K562 (cell line): ENCODE results near the gene DPAGT1. TPM values are rescaled to one million over a fixed set of nuclear protein-coding genes. Genes with fewer than 3 reads are reported as not detected.

Experiments
- ATAC-seq: fragments of 200-7000 bp; cut with Tn5 transposase; 3 replicates; pipeline ENCODE4 v1.9.1; 2020; ENCODE audit warnings: moderate library complexity
- BruUV-seq: library from RNA; stranded (reverse); fragments of 400-500 nt; replicated peaks from 2 replicates; lab custom pipeline; 2021; lab: Mats Ljungman, UMichigan
- CTCF ChIA-PET: fragments of 300-600 bp; formaldehyde crosslinking; extraction: SDS; loops from one replicate; lab custom pipeline; 2021; ENCODE audit warnings: low intra/inter-chr PET ratio; lab: Yijun Ruan, JAX
- POLR2A ChIA-PET: fragments of 300-600, 350-650 bp; sonication (Branson Sonifier 250); formaldehyde crosslinking; extraction: SDS; loops from one replicate; lab custom pipeline; 2021; ENCODE audit warnings: antibody characterized with exemption, inconsistent platforms; lab: Yijun Ruan, JAX
- DNase-seq, 4 experiments: peaks; one replicate each; pipeline versions ENCODE4 v3.0.0 to v3.0.0-alpha.2; 2011 to 2018; ENCODE audit warnings: low spot score in 3 of 4, mixed read lengths in 3 of 4; ENCODE audit errors: extremely low read depth in 1 of 4
- FAIRE-seq: peaks from 2 replicates; lab custom pipeline; 2011; peaks lifted over from hg19 to GRCh38; lab: Jason Lieb, UNC
- H2AFZ ChIP-seq: 2 replicates; pipeline ENCODE4 v1.6.0; 2011; ENCODE audit warnings: low read depth, low read length, control low read depth, inconsistent platforms
- H3K27ac ChIP-seq: fragments of 200-600 bp; 3 replicates; pipeline ENCODE4 v1.8.0; 2011; ENCODE audit warnings: low read depth, mild to moderate bottlenecking, control low read depth, inconsistent platforms, low read length, moderate library complexity, mixed read lengths; ENCODE audit errors: extremely low read depth
- H3K27me3 ChIP-seq, 2 experiments: fragments of 300-600 bp in 1 of 2; 2 replicates in 1 of 2; 3 replicates in 1 of 2; pipeline versions ENCODE4 v1.6.0 to v1.8.0; 2011; ENCODE audit warnings: inconsistent platforms in 2 of 2, low read length in 2 of 2, mild to moderate bottlenecking in 1 of 2, mixed read lengths in 1 of 2, moderate library complexity in 1 of 2; ENCODE audit not compliant: control insufficient read depth in 2 of 2, insufficient read depth in 2 of 2
- H3K36me3 ChIP-seq: fragments of 300-600 bp; 3 replicates; pipeline ENCODE4 v1.8.0; 2011; ENCODE audit warnings: mild to moderate bottlenecking, low read length, inconsistent platforms; ENCODE audit not compliant: control insufficient read depth, insufficient read depth
- H3K4me1 ChIP-seq, 2 experiments: fragments of 200-600 bp in 1 of 2; replicated peaks in 1 of 2; 2 replicates in 1 of 2; 3 replicates in 1 of 2; pipeline versions ENCODE4 v1.5.1 to v1.8.0; 2011; ENCODE audit warnings: inconsistent platforms in 2 of 2, low read length in 2 of 2, mild to moderate bottlenecking in 1 of 2, mixed read lengths in 1 of 2, moderate library complexity in 1 of 2; ENCODE audit not compliant: control insufficient read depth in 2 of 2, insufficient read depth in 2 of 2
- H3K4me2 ChIP-seq: 2 replicates; pipeline ENCODE4 v1.6.1; 2011; ENCODE audit warnings: low read length, control low read depth, inconsistent platforms, mixed read lengths; ENCODE audit not compliant: insufficient read depth
- H3K4me3 ChIP-seq: fragments of 200-600 bp; sonication (generic), shearing (Covaris generic); 2 replicates; pipeline ENCODE4 v1.5.1; 2016; ENCODE audit warnings: control low read depth, inconsistent platforms
- H3K79me2 ChIP-seq: fragments of 200-600 bp; 3 replicates; pipeline ENCODE4 v1.8.0; 2011; ENCODE audit warnings: low read length, inconsistent platforms; ENCODE audit not compliant: control insufficient read depth, insufficient read depth
- H3K9ac ChIP-seq, 2 experiments: 2 replicates each; pipeline versions ENCODE4 v1.6.0 to v1.6.1; 2011; ENCODE audit warnings: low read depth in 2 of 2, low read length in 2 of 2, control low read depth in 1 of 2, inconsistent platforms in 1 of 2, mild to moderate bottlenecking in 1 of 2, mixed read lengths in 1 of 2; ENCODE audit not compliant: insufficient read depth in 1 of 2
- H3K9me1 ChIP-seq: one replicate; pipeline ENCODE4 v1.6.0; 2011; ENCODE audit warnings: inconsistent platforms, mild to moderate bottlenecking, low read length, moderate library complexity; ENCODE audit not compliant: control insufficient read depth, insufficient read depth
- H3K9me3 ChIP-seq: replicated peaks from 2 replicates; pipeline ENCODE4 v1.5.1; 2011; ENCODE audit warnings: low read depth, low read length, inconsistent platforms; ENCODE audit not compliant: control insufficient read depth, insufficient read depth
- H4K20me1 ChIP-seq: replicated peaks from 2 replicates; pipeline ENCODE4 v1.6.1; 2011; ENCODE audit warnings: low read length, inconsistent platforms, mixed read lengths; ENCODE audit not compliant: control insufficient read depth, insufficient read depth
- CBX1 ChIP-seq: sonication (generic); IDR thresholded peaks from 2 replicates; pipeline ENCODE4 v1.6.1; 2016; ENCODE audit warnings: antibody characterized with exemption, low read depth, mild to moderate bottlenecking
- MAZ ChIP-seq, 2 experiments: fragments of 450-650 bp in 1 of 2; sonication (generic) in 1 of 2; formaldehyde crosslinking; IDR thresholded peaks in 1 of 2; conservative IDR thresholded peaks in 1 of 2; 2 replicates each; pipeline versions ENCODE4 v1.4.0 to v1.5.0; 2020; ENCODE audit warnings: mild to moderate bottlenecking in 1 of 2, missing genetic modification reagents in 1 of 2
- PML ChIP-seq: IDR thresholded peaks from 2 replicates; pipeline ENCODE4 v1.6.1; 2012; ENCODE audit warnings: low read length, inconsistent platforms
- SP2 ChIP-seq: IDR thresholded peaks from 2 replicates; pipeline ENCODE4 v1.6.1; 2011; ENCODE audit warnings: mild to moderate bottlenecking, low read depth, low read length, moderate library complexity; ENCODE audit not compliant: poor library complexity, severe bottlenecking; ENCODE audit errors: extremely low read depth
- TAF15 ChIP-seq: fragments of 200-400 bp; formaldehyde crosslinking; IDR thresholded peaks from 2 replicates; pipeline ENCODE4 v1.6.1; 2017; ENCODE audit warnings: mild to moderate bottlenecking, low read depth, low read length, moderate library complexity
- TAF7 ChIP-seq: fragments of 450-650 bp; IDR thresholded peaks from 2 replicates; pipeline ENCODE4 v1.6.1; 2016; ENCODE audit warnings: missing genetic modification characterization, missing compliant biosample characterization
- WGBS: fragments of 100-300 bp; shearing (Covaris generic); methylation state at CpG from one replicate; pipeline ENCODE4 v1.1.6; 2016; ENCODE audit warnings: low coverage, mixed read lengths; ENCODE audit not compliant: insufficient coverage; ENCODE audit errors: missing lambda C conversion rate; 5-methylcytosine and 5-hydroxymethylcytosine counted together
- in situ Hi-C: fragments of 300-500 bp; cut with MboI; formaldehyde crosslinking; loops from 4 replicates; pipeline ENCODE4 v1.15.0; 2018; ENCODE audit warnings: inconsistent platforms, mixed read lengths
- intact Hi-C: fragments of 100-400 bp; cut with micrococcal nuclease; formaldehyde crosslinking; loops from 2 replicates; pipeline ENCODE4 v1.14.2; 2022
- polyA plus RNA-seq, 8 experiments: library from polyadenylated mRNA; depleted of rRNA in 4 of 8; stranded (reverse) in 5 of 8; unstranded in 3 of 8; fragments of >200 nt; fragmentation: Nextera tagmentation in 2 of 8; fragmentation: Illumina TruSeq in 1 of 8; extraction: Ambion mirVana in 2 of 8; extraction: Trizol in 1 of 8; gene quantifications; 2 replicates each; pipeline versions ENCODE4 v1.2.1 to v1.2.3, GENCODE V29; 2011 to 2014; ENCODE audit warnings: inconsistent platforms in 1 of 8, missing spikeins in 1 of 8
- total RNA-seq, 7 experiments: library from RNA; depleted of rRNA in 6 of 7; stranded (reverse); fragments of >200 nt in 6 of 7; fragmentation: Illumina TruSeq in 2 of 7; extraction: Trizol in 2 of 7; gene quantifications; 2 replicates each; pipeline versions ENCODE4 v1.2.1 to v1.2.3, GENCODE V29; 2011 to 2021; ENCODE audit warnings: low replicate concordance in 1 of 7
- TF ChIP-seq, protein P1 (sequence below): sonication (generic); formaldehyde crosslinking; IDR thresholded peaks from 2 replicates; pipeline ENCODE4 v1.8.1; 2023; ENCODE audit warnings: mild to moderate bottlenecking, missing genetic modification reagents, moderate library complexity
- TF ChIP-seq, protein P2 (sequence below): fragments of 250-450 bp; sonication (Bioruptor Pico); IDR thresholded peaks from 2 replicates; pipeline ENCODE4 v1.5.0; 2021
- TF ChIP-seq, protein P3 (sequence below): fragments of 450-650 bp; IDR thresholded peaks from 2 replicates; pipeline ENCODE4 v1.6.1; 2016
- TF ChIP-seq, protein P4 (sequence below): fragments of 250-450 bp; sonication (Bioruptor Pico); IDR thresholded peaks from 2 replicates; pipeline ENCODE4 v1.4.0; 2020; ENCODE audit warnings: mild to moderate bottlenecking, moderate library complexity
- TF ChIP-seq, protein P5 (sequence below): fragments of 450-650 bp; IDR thresholded peaks from 2 replicates; pipeline ENCODE4 v1.7.1; 2018; ENCODE audit warnings: mild to moderate bottlenecking, low read depth; ENCODE audit not compliant: partially characterized antibody

The DPAGT1 gene
- total and polyA plus RNA-seq, 9 of the 15 experiments (the other 6 are each of a cell fraction or from before 2014, with no cell fraction given) = 29.9 to 135 (median 85.0) TPM

DNA sequence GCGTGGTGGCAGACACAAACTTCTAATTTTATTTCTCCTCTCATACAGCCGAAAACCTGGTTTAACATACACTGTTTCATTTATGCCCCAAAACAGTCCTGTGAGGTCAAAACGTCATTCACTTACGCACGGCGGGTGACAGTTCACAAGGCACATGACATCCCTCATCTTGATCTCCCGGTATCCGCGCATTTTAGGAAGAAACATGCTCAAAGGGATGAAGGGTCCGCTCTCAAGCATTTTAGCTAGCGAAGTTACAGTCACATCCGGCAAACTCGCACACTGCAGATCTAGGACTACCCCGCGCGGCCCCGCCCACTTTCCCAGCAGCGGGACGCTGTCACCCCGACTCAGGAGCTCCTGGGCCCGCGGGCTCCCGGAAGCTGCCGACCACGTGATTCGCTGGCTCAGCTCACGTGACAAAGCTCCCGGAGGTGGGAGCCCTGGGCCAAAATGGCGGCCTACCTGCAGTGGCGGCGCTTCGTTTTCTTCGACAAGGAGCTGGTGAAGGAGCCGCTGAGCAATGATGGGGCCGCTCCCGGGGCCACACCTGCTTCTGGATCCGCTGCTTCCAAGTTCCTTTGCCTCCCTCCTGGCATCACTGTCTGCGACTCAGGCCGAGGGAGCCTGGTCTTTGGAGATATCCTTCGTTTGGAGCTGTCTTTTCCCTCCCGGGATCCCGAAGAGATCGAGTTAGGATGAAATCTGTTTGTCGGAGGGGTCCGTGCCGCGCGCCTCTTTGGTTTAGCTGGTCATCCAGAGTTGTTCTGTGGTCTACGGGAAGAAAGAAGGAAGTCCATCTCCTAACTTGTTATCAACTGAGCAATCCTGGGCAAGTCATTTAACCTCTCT lies 34.1 kb downstream of the DPAGT1 start, which contains the start of gene VPS11:
Gene VPS11 (plus strand): TSS at position 448 of the 852 bp plus-strand sequence. CDS start 6 bp downstream, at position 454.
- WGBS = under 1% methylated on average over 45 of the region's 49 CpGs
- BruUV-seq = TSS peak; percentile 82
- TF ChIP-seq, protein P1, sequence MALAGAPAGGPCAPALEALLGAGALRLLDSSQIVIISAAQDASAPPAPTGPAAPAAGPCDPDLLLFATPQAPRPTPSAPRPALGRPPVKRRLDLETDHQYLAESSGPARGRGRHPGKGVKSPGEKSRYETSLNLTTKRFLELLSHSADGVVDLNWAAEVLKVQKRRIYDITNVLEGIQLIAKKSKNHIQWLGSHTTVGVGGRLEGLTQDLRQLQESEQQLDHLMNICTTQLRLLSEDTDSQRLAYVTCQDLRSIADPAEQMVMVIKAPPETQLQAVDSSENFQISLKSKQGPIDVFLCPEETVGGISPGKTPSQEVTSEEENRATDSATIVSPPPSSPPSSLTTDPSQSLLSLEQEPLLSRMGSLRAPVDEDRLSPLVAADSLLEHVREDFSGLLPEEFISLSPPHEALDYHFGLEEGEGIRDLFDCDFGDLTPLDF (CRISPR knock-in tag) = no peak
- TF ChIP-seq, protein P2, sequence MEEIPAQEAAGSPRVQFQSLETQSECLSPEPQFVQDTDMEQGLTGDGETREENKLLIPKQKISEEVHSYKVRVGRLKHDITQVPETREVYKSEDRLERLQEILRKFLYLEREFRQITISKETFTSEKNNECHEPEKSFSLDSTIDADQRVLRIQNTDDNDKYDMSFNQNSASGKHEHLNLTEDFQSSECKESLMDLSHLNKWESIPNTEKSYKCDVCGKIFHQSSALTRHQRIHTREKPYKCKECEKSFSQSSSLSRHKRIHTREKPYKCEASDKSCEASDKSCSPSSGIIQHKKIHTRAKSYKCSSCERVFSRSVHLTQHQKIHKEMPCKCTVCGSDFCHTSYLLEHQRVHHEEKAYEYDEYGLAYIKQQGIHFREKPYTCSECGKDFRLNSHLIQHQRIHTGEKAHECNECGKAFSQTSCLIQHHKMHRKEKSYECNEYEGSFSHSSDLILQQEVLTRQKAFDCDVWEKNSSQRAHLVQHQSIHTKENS (CRISPR knock-in tag) = no peak
- TF ChIP-seq TAF15 = no peak
- TF ChIP-seq, protein P3, sequence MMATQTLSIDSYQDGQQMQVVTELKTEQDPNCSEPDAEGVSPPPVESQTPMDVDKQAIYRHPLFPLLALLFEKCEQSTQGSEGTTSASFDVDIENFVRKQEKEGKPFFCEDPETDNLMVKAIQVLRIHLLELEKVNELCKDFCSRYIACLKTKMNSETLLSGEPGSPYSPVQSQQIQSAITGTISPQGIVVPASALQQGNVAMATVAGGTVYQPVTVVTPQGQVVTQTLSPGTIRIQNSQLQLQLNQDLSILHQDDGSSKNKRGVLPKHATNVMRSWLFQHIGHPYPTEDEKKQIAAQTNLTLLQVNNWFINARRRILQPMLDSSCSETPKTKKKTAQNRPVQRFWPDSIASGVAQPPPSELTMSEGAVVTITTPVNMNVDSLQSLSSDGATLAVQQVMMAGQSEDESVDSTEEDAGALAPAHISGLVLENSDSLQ = peak; percentile 82
- peak; percentile 46 to 49; a peak in 3 of 4 replicates for TF ChIP-seq MAZ (CRISPR knock-in tag; conservative IDR thresholded peaks at IDR 0.05 in 1 of 2, IDR thresholded peaks at IDR 0.05 in 1 of 2)
- TF ChIP-seq, protein P4, sequence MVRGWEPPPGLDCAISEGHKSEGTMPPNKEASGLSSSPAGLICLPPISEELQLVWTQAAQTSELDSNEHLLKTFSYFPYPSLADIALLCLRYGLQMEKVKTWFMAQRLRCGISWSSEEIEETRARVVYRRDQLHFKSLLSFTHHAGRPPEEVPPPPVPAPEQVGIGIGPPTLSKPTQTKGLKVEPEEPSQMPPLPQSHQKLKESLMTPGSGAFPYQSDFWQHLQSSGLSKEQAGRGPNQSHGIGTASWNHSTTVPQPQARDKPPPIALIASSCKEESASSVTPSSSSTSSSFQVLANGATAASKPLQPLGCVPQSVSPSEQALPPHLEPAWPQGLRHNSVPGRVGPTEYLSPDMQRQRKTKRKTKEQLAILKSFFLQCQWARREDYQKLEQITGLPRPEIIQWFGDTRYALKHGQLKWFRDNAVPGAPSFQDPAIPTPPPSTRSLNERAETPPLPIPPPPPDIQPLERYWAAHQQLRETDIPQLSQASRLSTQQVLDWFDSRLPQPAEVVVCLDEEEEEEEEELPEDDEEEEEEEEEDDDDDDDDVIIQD (CRISPR knock-in tag) = no peak
- TF ChIP-seq, protein P5, sequence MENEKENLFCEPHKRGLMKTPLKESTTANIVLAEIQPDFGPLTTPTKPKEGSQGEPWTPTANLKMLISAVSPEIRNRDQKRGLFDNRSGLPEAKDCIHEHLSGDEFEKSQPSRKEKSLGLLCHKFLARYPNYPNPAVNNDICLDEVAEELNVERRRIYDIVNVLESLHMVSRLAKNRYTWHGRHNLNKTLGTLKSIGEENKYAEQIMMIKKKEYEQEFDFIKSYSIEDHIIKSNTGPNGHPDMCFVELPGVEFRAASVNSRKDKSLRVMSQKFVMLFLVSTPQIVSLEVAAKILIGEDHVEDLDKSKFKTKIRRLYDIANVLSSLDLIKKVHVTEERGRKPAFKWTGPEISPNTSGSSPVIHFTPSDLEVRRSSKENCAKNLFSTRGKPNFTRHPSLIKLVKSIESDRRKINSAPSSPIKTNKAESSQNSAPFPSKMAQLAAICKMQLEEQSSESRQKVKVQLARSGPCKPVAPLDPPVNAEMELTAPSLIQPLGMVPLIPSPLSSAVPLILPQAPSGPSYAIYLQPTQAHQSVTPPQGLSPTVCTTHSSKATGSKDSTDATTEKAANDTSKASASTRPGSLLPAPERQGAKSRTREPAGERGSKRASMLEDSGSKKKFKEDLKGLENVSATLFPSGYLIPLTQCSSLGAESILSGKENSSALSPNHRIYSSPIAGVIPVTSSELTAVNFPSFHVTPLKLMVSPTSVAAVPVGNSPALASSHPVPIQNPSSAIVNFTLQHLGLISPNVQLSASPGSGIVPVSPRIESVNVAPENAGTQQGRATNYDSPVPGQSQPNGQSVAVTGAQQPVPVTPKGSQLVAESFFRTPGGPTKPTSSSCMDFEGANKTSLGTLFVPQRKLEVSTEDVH = peak; percentile 17
- TF ChIP-seq TAF7 (tag) = peak; percentile 85
- TF ChIP-seq PML = no peak
- no peak for TF ChIP-seq SP2
- TF ChIP-seq CBX1 = 0 out of 2 replicates have a peak, but pooled peaks have one; percentile 18

More for the DNA sequence above, 34.1 kb downstream of the DPAGT1 start, which contains the start of gene VPS11:
- H3K4me3 ChIP-seq = peak within 1 kb of the TSS; percentile 57
- DNase-seq (peak; percentile 93 to 99 (median 96)), ATAC-seq (peak; percentile 94), FAIRE-seq (peak; percentile 90)
- ChIA-PET CTCF (no interaction called here), POLR2A (interaction anchor here (0.6 to 4.0 kb wide), 15 partner anchors 9 to 253 kb away, joined by 3 to 68 read pairs (median 4); partner anchors contain the start of genes HMBS and HYOU1)
- H3K27ac ChIP-seq = peak within 1 kb of the TSS; percentile 71
- H4K20me1 ChIP-seq = no peaks in the 10 kb centered on the region
- peak within 1 kb of the TSS; percentile 75 to 95 for H3K9ac ChIP-seq
- no peaks in the 10 kb centered on the region for H3K9me1 ChIP-seq
- intact Hi-C loops = loop anchor here (1.0 to 2.0 kb wide), 2 partner anchors 17 to 28 kb away; partner anchors contain the start of gene HMBS
- peak within 1 kb of the TSS; percentile 86 for H3K4me2 ChIP-seq
- H3K79me2 ChIP-seq = peaks cover 46% of the 10 kb centered on the region
- H2AFZ ChIP-seq = peak within 1 kb of the TSS; percentile 79
- peaks cover 15 to 21% of the 10 kb centered on the region in 2 experiments; a peak in 4 of 5 replicates for H3K4me1 ChIP-seq
- no peaks in the 10 kb centered on the region for H3K9me3 ChIP-seq
- peaks cover 39% of the 10 kb centered on the region for H3K36me3 ChIP-seq
- in situ Hi-C loops = no loop called here
- no peaks in the 10 kb centered on the region for H3K27me3 ChIP-seq
